Ramos (cell line): ENCODE data around the gene SLC35G6.
"Not testable (repeated sequence)": the region's sequence is repeated elsewhere in the genome, so short reads cannot be mapped to it uniquely, and the experiment has no call there.

Experiments
- in situ Hi-C: fragments of 300-500 bp; cut with MboI; formaldehyde crosslinking; loops from one replicate; pipeline ENCODE4 v1.14.3; 2022; ENCODE audit warnings: low sequenced_read_pairs; ENCODE audit not compliant: unreplicated experiment

Gene SLC35G6

GRCh38 chr17:7459961-7460545, 21.2 kb upstream of the SLC35G6 start:
- in situ Hi-C loops = no loop called here

DNA sequence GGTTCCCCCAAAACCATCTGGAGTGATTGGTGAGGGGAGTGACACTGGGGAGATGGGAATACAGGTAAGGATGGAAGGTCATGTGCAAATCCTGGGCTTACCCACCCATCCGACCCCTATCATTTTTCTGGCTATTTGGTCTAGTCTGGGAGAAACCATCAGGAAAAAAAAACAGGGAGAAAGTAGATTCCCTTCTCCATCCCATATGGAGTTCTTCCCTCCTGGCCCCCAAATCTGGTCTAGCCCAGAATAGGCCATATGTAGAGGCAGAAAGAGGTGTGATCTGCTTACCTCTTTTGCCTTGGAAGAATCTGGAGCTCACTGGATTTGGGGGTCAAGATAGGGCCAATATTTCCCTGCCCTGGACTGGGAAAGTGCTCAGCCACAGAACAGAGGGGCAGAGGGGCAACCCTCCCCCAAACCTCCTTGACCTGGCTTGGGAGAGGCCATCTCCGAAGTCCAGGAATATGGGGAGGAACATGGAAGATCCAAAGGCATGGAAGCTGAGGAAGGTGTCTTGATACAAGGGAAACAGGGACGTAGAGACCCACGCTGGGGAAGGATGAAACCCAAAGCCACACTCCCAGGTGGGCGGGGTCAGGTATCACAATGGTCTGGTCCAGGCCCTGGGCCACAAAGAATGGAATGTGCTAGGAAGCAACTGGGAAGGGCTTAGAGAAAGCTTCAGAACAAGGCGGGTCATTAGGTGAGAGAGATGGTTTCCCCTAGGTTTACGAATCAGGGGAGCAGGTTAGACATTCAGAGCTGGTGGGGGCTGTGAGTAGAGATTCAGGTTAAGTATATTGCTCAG, 20.2 kb upstream of the SLC35G6 start:
- in situ Hi-C loops = no loop called here

DNA sequence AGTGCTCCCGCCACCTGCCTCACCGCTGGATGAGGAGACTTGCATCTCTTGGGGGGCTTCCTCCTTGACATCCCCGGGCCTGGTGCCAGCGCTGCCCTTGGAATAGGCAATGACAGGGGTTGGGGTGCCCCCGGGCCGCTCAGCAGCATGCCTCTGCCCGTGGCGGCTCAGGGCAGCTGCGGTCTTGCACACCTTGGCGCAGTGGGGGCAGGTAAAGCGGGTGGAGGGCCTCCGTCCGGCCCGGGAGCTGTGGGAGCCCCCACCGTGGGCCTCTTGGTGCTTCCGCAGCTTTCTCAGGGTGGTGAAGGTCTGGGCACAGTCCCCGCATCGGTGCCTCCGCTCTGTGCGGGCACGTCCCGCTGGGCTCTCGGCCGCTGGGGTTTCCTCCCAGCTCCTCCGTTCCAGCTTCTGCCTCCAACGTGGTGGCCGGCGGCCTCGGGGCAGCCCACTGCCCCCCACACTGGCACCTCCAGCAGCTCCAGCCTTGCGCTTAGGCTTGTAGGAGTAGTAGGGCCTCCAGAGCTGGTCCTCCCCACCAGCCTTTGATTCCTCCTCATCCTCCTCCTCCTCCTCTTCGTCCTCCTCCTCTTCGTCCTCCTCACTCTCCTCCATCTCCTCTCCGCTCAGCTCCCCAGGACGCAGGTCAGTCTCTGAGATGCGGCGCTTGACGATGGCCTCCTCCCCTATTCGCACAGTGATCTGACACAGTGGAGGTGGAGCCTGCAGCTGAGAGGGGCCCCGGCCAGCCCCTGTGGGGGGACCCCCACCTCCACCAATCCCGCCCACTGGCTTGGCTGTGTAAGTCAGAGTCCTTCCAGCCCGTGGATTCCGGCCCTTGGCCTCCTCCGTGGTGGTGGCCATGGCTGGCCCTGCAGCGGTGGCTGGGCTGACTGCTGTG, 18.5 kb upstream of the SLC35G6 start:
- in situ Hi-C loops = no loop called here

DNA sequence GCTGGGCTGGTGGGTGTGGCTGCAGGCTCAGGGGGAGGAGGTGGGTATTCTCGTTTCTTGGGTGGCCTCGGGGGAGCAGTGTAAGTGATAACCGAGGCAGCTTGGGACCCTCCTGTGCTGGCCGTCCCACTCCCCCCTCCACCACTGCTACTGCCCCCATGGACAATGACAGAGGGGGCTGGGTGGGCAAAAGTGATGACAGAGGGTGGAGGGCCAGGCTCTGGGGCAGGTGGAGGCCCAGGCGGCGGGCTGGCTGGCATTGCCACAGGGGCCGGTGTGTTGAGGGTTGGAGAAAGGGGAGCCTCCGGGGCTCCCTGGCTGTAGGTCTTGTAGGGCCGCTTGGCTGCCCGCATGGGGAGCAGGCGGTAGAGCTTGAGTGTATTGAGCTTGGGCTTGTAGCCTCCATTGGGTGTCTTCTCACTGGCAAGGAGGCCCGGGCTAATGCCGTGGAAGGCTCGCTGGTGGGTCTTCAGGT, 17.8 kb upstream of the SLC35G6 start:
- in situ Hi-C loops = no loop called here

GRCh38 chr17:7464081-7464480, 17.2 kb upstream of the SLC35G6 start:
- in situ Hi-C loops = no loop called here

- in situ Hi-C loops = no loop called here
Observed at GRCh38 chr17:7465597-7466275, 15.5 kb upstream of the SLC35G6 start.

GRCh38 chr17:7466318-7466638, 15.0 kb upstream of the SLC35G6 start:
- in situ Hi-C loops = no loop called here

GRCh38 chr17:7466639-7467341, 14.5 kb upstream of the SLC35G6 start:
- in situ Hi-C loops = no loop called here

DNA sequence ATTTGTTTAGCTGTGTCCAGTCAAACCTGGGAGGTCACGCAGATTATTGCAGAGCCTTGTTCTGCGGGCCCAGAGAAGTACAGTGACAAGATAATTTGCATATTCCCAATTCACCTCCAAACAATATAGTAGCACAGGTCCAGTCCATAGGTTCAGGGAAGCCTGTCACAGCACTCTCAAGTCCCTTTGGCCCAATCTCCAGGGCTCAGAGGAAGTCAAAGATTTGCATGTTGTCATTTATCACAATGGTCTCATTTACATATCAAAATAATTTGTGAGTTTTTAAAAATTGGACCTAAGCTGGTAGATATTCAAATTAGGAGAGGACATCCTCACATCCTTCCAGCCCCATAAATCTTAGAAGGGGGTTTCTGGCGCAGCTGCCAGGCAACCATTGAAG, 13.7 kb upstream of the SLC35G6 start:
- in situ Hi-C loops = no loop called here

DNA sequence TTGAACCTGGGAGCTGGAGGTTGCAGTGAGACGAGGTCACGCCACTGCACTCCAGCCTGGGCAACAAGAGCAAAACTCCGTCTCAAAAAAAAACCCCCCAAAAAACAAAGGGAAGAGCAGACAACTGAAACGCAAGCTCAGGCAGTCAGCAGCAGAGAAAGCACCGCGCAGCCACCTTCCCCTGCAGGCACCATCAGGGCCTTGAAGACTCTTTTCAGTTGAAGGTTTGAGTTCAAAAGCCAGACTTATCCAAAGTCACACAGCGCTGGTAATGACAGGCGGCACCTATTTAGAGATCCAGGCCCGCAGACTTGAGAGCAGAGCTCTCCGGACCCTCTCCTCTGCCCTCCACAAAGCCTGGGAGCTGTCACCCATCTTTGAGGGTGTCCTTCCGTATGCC, 13.0 kb upstream of the SLC35G6 start:
- in situ Hi-C loops = no loop called here

DNA sequence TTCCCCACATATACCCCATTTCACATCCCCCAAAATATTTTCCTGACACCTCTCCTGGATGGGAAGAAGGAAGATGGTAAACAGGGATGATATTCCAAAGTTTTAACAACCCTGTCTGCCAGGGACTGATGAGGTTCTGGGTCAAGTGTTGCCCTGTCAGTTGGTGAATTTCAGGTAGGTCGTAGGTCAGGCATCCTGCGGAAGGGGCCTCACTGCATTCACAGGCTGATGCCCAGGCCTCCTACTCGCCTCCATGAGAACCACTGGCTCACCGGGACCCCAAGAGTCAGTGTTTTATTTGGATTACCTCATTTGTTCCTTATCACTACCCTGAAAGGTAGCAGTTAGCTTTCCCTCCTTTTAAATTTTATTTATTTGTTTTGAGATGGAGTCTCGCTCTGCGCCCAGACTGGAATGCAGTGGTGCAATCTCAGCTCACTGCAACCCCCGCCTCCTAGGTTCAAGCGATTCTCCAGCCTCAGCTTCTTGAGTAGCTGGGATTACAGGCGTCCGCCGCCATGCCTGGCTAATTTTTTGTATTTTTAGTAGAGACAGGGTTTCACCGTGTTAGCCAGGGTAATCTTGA, 12.3 kb upstream of the SLC35G6 start:
- in situ Hi-C loops = no loop called here

DNA sequence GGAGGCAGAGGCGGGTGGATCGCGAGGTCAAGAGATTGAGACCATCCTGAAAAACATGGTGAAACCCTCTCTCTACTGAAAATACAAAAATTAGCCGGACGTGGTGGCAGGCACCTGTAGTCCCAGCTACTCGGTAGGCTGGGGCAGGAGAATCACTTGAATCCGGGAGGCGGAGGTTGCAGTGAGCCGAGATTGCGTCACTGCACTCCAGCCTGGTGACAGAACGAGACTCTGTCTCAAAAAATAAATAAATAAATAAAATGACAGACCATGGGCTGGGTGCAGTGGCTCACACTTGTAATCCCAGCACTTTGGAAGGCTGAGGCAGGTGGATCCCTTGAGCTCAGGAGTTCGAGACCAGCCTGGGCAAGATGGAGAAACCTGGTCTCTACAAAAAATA, 11.4 kb upstream of the SLC35G6 start:
- in situ Hi-C loops = not testable (repeated sequence)

GRCh38 chr17:7470457-7470973, 10.7 kb upstream of the SLC35G6 start:
- in situ Hi-C loops = not testable (repeated sequence)

DNA sequence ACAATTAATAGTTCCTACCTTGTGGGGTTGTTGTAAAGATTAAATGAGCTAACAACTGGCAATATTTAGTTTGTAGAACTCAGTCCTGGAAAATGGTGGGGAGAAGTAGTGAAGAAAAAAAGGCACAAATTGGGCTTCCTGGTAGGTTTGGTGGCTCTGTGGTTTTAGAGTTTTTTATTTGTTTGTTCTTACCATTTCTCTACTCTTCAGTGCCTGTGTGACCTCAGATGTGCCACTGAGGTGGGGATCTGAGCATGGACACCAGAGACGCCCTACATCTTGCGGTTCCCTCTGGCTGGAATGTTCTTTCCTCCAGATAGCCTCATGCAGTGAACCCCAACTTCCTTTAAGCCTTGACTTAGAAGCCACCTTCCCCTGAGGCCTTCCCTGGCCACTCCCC, 9.5 kb upstream of the SLC35G6 start:
- in situ Hi-C loops = no loop called here

GRCh38 chr17:7474767-7475166, 6.5 kb upstream of the SLC35G6 start:
- in situ Hi-C loops = not testable (repeated sequence)

- in situ Hi-C loops = no loop called here
Observed at GRCh38 chr17:7475764-7476422, 5.4 kb upstream of the SLC35G6 start.

DNA sequence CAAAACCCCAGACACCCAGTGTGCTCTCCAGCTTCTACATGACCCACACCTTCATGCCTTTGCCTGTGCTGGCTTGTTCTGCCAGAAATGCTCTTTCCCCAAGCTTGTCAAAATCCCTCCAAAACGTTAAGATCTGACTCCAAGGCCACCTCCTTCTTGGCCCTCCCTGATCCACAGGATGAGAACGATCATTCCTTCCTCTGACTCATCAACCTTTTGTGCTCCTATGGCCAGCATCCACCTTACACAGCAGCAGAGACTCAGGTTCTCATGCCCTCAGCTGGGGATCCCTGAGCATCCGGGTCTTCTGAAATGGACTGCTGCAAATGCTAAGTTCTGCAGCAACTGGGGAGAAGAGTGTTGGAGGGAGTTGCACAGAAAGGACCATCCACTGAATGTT, 4.8 kb upstream of the SLC35G6 start:
- in situ Hi-C loops = no loop called here

- in situ Hi-C loops = no loop called here
Observed at GRCh38 chr17:7476951-7477350, 4.3 kb upstream of the SLC35G6 start.
